Measurements from ENCODE around the gene SYNE1. TPM values are rescaled to one million over a fixed set of nuclear protein-coding genes. Genes with fewer than 3 reads are reported as not detected.

The SYNE1 gene
- total RNA-seq, 1 experiment from 2014 or later = 6.5 TPM

DNA sequence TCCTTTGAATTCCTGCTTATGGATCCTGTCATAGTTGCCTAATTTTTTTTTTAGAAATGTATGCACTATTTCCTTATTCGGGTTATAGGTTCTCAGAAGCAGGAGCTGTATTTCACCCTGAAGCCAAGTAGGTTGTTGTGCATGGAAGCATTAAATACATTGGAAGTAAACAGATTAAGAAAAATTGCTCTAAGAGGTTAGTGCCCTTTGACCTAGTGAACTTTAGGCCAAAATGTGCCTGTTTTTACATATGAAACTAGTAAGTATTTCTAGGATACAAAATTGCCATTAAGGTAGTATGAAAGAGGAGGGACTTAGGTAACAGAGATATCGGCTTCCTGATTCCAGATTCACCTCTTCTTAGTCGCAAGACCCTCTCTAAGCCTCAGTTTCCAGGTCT, 377.9 kb downstream of the SYNE1 start:
- H3K9me3 Mint-ChIP-seq = peaks cover 26% of the 10 kb centered on the region
- no peaks in the 10 kb centered on the region for H3K27me3 Mint-ChIP-seq (ENCODE audit: low read depth)
- H3K4me3 Mint-ChIP-seq = no peak overlapping the region
- H3K27ac Mint-ChIP-seq = no peak overlapping the region
- POLR2A ChIA-PET = no interaction called here
- TF ChIP-seq, protein P1, sequence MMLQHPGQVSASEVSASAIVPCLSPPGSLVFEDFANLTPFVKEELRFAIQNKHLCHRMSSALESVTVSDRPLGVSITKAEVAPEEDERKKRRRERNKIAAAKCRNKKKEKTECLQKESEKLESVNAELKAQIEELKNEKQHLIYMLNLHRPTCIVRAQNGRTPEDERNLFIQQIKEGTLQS (CRISPR knock-in tag; conservative IDR thresholded peaks at IDR 0.05) = no peak
- no peak for TF ChIP-seq SMAD4 (CRISPR knock-in tag; IDR thresholded peaks at IDR 0.05)
- H3K4me1 Mint-ChIP-seq = no peaks in the 10 kb centered on the region
- no peak for DNase-seq (ENCODE audit: low spot score)
- CTCF ChIA-PET = no interaction called here
- ATAC-seq = no peak
- peaks cover 18% of the 10 kb centered on the region for H3K36me3 Mint-ChIP-seq

DNA sequence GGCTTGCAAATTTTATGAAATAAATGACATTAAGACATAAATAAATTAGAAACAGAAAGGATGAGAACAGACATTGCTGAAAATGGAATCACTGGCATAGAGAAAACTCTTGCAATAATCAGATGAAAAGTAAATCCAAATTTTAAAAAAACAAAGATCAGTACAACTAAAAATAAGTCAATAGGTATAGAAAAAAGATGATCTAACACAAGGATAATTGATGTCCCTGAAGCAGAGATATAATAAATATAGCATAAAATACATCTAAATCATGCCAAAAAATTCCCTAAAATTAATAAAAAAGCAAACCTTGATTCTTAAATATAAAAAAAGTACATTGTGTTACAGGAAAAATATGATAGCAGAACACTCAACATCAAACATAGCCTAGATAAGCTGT, 379.6 kb downstream of the SYNE1 start:
- H3K36me3 Mint-ChIP-seq = peaks cover 7% of the 10 kb centered on the region
- DNase-seq (ENCODE audit: low spot score) (no peak), ATAC-seq (no peak)
- no peak overlapping the region for H3K27ac Mint-ChIP-seq
- no peaks in the 10 kb centered on the region for H3K27me3 Mint-ChIP-seq (ENCODE audit: low read depth)
- no peaks in the 10 kb centered on the region for H3K4me1 Mint-ChIP-seq
- H3K4me3 Mint-ChIP-seq = no peak overlapping the region
- H3K9me3 Mint-ChIP-seq = peaks cover 15% of the 10 kb centered on the region
- CTCF ChIA-PET = no interaction called here
- TF ChIP-seq GABPB1 (CRISPR knock-in tag; IDR thresholded peaks at IDR 0.05) (no peak), IRF2 (CRISPR knock-in tag; IDR thresholded peaks at IDR 0.05; ENCODE audit: borderline replicate concordance, low read depth) (no peak), SMAD3 (CRISPR knock-in tag; IDR thresholded peaks at IDR 0.05; ENCODE audit: borderline replicate concordance) (no peak), CBFB (CRISPR knock-in tag; IDR thresholded peaks at IDR 0.05; ENCODE audit: low read depth) (no peak), ZNF121 (CRISPR knock-in tag; IDR thresholded peaks at IDR 0.05) (no peak), ATF1 (CRISPR knock-in tag; IDR thresholded peaks at IDR 0.05) (no peak), ZNF396 (CRISPR knock-in tag; IDR thresholded peaks at IDR 0.05; ENCODE audit: borderline replicate concordance) (no peak), NR1H2 (CRISPR knock-in tag; IDR thresholded peaks at IDR 0.05) (no peak), NFE2L1 (CRISPR knock-in tag; IDR thresholded peaks at IDR 0.05) (no peak)
- TF ChIP-seq, protein P2, sequence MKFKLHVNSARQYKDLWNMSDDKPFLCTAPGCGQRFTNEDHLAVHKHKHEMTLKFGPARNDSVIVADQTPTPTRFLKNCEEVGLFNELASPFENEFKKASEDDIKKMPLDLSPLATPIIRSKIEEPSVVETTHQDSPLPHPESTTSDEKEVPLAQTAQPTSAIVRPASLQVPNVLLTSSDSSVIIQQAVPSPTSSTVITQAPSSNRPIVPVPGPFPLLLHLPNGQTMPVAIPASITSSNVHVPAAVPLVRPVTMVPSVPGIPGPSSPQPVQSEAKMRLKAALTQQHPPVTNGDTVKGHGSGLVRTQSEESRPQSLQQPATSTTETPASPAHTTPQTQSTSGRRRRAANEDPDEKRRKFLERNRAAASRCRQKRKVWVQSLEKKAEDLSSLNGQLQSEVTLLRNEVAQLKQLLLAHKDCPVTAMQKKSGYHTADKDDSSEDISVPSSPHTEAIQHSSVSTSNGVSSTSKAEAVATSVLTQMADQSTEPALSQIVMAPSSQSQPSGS (CRISPR knock-in tag; IDR thresholded peaks at IDR 0.05; ENCODE audit: borderline replicate concordance, low read depth) = no peak
- POLR2A ChIA-PET = no interaction called here

DNA sequence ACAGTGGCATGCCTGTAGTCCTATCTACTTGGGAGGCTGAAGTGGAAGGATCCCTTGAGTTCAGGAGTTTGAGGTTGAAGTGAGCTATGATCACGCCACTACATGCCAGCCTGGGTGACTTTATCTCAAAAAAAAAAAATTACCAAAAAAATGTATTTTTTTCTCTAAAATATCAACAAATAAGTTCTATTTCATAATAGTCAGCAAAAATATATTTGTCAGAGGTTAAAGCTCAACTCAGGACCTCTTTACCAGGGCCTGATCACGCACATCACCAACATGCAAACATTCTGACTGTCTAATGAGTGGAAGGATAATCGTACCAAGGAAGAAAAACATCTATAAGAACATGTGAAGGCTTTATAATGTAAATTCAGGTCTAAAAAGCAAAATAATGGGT, 387.0 kb downstream of the SYNE1 start:
- Mint-ChIP-seq H3K4me1 (0 out of 2 replicates have a peak, but pooled peaks cover 3% of the 10 kb centered on the region), H3K9me3 (no peaks in the 10 kb centered on the region), H3K27ac (no peak overlapping the region), H3K36me3 (no peaks in the 10 kb centered on the region), H3K4me3 (no peak overlapping the region), H3K27me3 (ENCODE audit: low read depth) (no peaks in the 10 kb centered on the region)
- ChIA-PET CTCF (no interaction called here), POLR2A (no interaction called here)
- TF ChIP-seq FOXP1 (CRISPR knock-in tag; IDR thresholded peaks at IDR 0.05; ENCODE audit: borderline replicate concordance) = no peak
- no peak for TF ChIP-seq KAT7 (CRISPR knock-in tag; IDR thresholded peaks at IDR 0.05; ENCODE audit: borderline replicate concordance)
- TF ChIP-seq, protein P3, sequence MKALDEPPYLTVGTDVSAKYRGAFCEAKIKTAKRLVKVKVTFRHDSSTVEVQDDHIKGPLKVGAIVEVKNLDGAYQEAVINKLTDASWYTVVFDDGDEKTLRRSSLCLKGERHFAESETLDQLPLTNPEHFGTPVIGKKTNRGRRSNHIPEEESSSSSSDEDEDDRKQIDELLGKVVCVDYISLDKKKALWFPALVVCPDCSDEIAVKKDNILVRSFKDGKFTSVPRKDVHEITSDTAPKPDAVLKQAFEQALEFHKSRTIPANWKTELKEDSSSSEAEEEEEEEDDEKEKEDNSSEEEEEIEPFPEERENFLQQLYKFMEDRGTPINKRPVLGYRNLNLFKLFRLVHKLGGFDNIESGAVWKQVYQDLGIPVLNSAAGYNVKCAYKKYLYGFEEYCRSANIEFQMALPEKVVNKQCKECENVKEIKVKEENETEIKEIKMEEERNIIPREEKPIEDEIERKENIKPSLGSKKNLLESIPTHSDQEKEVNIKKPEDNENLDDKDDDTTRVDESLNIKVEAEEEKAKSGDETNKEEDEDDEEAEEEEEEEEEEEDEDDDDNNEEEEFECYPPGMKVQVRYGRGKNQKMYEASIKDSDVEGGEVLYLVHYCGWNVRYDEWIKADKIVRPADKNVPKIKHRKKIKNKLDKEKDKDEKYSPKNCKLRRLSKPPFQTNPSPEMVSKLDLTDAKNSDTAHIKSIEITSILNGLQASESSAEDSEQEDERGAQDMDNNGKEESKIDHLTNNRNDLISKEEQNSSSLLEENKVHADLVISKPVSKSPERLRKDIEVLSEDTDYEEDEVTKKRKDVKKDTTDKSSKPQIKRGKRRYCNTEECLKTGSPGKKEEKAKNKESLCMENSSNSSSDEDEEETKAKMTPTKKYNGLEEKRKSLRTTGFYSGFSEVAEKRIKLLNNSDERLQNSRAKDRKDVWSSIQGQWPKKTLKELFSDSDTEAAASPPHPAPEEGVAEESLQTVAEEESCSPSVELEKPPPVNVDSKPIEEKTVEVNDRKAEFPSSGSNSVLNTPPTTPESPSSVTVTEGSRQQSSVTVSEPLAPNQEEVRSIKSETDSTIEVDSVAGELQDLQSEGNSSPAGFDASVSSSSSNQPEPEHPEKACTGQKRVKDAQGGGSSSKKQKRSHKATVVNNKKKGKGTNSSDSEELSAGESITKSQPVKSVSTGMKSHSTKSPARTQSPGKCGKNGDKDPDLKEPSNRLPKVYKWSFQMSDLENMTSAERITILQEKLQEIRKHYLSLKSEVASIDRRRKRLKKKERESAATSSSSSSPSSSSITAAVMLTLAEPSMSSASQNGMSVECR (CRISPR knock-in tag; IDR thresholded peaks at IDR 0.05; ENCODE audit: borderline replicate concordance) = no peak
- no peak for TF ChIP-seq ZNF416 (CRISPR knock-in tag; IDR thresholded peaks at IDR 0.05)
- no peak for TF ChIP-seq CREM (CRISPR knock-in tag; IDR thresholded peaks at IDR 0.05)
- TF ChIP-seq, protein P4, sequence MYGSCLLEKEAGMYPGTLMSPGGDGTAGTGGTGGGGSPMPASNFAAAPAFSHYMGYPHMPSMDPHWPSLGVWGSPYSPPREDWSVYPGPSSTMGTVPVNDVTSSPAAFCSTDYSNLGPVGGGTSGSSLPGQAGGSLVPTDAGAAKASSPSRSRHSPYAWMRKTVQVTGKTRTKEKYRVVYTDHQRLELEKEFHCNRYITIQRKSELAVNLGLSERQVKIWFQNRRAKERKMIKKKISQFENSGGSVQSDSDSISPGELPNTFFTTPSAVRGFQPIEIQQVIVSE (CRISPR knock-in tag; IDR thresholded peaks at IDR 0.05; ENCODE audit: borderline replicate concordance) = no peak
- TF ChIP-seq ETV6 (CRISPR knock-in tag; IDR thresholded peaks at IDR 0.05) = no peak
- DNase-seq (ENCODE audit: low spot score) (no peak), ATAC-seq (no peak)

Data from WTC11 (cell line).